SIG-M5 treated with dmso at 0.1 percent for 504 hours (cell line): ENCODE data around the gene AXIN1.
"Not testable (repeated sequence)": the region's sequence is repeated elsewhere in the genome, so short reads cannot be mapped to it uniquely, and the experiment has no call there.

Experiments
- DNase-seq: peaks from one replicate; lab custom pipeline; 2025; ENCODE audit not compliant: unreplicated experiment; lab: John Stamatoyannopoulos, UW

The AXIN1 gene

DNA sequence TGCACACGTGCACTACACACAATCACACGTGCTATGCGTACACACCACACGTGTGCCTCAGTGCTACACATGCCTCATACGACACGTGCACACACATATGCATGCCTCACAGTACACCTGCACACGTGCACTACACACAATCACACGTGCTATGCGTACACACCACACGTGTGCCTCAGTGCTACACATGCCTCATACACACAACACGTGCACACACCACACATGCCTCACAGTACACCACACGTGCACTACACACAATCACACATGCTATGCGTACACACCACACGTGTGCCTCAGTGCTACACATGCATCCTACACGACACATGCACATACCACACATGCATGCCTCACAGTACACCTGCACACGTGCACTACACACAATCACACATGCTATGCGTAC is 85.0 kb downstream of the AXIN1 start:
- DNase-seq = not testable (repeated sequence)

DNA sequence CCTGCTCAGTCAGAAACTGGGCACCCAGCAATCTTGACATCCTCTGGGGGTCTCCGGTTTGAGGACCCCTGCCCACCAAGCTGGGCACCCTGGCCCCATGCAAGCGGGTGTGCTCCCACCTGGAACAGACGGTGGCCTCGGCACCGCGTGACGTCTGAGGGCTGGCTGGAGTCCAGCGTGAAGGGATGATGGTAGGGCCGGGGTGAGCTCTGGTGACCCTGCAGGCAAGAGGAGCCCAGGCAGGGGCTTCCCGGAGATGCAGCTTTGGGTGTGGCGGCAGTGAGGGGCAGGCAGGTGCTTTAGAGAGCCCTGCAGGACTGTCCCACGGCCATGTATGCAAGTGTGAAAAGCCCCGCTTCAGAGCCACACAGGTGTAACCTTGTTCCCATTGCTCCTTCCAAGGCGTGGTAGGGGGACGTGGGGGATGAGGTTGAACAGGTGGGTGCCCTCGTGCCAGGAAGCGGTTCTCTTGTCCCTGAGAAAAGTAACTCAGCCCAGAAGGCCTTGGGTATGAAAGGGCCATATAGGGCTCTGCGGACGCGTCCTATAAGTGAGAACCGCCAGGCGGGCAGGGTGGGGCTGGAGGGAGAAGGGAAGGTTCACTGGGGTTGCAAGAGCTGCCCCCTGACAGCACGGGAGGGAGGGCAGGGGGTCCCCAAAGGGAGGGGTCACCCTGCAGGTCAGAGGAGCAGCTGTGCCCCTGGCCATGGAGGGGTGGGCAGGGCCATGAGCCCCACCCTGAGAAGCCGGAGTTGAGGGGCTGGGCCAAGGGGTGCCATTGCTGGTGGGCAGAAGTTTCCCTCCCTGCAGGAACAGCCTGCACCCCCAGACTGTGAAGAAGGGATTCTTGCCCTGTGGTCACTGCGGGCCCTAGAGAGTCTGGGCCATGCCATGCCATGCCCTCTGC is 86.0 kb downstream of the AXIN1 start:
- DNase-seq = no peak

DNA sequence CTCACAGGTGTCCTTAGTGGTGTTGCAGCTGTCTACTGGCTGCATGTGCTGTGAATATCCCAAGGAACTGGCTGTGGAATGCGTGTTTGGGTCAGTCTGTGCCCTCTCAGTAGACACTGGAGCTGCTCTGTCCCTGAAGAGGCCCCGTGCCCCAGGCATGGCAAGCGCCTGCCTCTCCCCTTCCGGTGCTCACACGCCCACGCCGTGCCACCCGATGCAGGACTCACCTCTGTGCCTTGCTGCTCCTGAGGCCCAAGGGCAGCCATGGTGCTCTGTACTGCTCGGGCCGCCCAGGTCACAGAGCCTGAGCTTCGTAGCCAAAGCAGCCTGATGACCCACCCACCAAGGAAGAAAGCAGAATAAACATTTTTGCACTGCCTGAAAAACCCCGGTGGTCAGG is 86.8 kb downstream of the AXIN1 start:
- DNase-seq = no peak

DNA sequence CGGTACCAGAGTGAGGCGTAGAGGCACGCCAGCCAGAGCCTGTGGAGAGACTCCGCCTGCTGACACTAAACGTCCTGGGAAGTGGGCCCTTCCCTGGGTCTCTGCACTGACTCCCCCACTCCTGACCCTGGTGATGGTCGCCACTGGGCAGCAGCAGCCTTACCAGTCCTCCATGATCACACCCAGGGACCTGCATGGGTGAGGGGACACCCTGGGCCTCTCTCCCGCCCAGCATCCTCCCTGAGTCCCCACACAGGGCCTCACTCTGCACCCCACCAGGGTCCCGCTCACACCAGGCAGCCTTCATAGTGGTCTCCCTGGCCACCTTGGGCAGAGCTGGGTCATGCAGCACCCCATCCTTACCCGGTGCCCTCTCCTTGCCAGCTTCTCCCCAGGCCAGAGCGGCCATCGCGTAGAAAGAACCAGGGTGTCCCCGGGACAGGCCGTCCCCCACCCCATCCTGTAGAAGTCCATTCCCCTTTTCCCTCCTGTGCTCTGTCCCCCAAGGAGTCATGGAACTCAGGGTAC is 87.5 kb downstream of the AXIN1 start:
- DNase-seq = no peak

DNA sequence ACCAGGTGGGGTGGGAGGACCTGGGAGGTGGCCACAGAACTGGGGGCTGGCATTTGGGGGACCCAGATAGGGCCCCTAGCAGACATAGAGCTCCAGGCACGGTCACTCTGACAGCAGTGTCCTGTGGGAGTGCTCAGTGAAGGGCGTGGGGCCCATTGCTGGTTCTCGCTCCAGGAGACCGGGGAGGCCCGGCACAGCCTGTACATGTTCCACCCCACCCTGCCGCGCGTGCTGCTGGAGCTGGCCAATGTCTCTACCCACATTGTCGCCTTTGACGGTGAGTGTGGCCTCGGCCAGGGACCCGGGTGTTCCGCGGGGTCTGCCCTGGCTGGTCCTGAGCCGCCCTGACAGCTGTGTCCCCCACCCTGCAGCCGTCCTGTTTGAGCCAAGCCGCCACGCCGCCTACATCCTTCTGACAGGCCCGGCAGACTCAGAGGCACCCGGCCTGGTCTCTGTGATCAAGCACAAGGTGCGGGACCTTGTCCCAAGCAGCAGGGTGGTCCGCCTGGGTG is 88.0 kb downstream of the AXIN1 start:
- no peak for DNase-seq

DNA sequence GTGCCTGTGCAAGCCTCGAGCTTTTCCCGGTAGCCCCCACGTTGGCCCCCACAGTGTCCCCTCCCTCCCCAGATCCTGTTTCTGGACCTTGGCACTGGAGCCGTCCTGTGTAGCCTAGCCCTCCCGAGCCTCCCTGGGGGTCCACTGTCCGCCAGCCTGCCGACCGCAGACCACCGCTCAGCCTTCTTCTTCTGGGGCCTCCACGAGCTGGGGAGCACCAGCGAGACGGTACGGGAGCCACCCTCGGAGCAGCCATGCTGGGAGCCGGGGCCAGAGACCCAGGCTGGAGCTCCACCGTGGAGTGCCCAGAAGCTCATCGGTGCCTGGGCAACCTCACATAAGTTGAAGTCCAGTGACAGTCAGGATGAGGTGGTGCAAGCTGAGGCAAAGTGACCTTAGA is 88.6 kb downstream of the AXIN1 start:
- DNase-seq = no peak

DNA sequence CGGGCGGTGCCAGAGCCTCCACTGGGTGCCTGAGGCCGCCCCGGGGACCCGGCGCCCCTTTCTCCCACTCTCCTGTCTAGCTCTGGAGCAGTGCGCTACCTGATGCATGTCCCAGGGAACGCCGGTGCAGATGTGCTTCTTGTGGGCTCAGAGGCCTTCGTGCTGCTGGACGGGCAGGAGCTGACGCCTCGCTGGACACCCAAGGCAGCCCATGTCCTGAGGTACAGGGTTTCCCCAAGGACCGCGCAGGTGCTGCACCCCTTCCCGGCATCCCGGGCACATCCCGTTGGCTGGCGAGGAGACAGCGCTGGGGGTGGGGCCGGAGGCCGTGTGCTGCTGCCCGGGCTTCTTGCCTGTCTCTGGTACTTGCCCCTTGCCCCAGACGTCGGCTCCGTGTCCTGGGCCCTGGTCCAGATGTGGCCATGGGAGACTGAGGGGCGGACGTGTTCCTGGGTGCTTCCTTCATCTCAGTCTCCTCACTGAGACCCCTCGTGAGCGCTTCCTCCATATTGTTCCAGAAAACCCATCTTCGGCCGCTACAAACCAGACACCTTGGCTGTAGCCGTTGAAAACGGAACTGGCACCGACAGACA is 89.2 kb downstream of the AXIN1 start:
- DNase-seq = no peak

DNA sequence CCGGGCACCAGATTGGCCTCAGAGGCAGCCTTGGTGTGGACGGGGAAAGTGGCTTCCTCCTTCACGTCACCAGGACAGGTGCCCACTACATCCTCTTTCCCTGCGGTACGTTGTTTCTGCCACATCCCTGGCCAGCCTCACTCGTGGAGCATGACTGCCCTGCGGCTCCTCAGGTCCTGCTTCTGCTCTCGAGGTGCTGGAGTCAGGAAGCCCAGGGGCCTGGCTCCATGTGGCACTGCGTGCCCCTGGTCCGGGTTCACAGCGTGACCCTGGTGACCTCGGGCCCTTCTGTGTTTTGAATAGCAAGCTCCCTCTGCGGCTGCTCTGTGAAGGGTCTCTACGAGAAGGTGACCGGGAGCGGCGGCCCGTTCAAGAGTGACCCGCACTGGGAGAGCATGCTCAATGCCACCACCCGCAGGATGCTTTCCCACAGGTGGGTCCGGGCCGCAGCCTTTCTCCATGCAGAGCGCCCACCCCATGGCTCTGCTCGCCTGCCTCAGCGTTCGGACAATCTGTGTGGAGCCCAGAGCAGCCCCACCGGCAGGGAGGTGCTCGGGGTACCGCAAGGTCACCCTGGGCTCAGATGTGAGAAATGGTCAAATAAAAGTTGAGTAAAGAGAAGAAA is 90.3 kb downstream of the AXIN1 start:
- DNase-seq = no peak

DNA sequence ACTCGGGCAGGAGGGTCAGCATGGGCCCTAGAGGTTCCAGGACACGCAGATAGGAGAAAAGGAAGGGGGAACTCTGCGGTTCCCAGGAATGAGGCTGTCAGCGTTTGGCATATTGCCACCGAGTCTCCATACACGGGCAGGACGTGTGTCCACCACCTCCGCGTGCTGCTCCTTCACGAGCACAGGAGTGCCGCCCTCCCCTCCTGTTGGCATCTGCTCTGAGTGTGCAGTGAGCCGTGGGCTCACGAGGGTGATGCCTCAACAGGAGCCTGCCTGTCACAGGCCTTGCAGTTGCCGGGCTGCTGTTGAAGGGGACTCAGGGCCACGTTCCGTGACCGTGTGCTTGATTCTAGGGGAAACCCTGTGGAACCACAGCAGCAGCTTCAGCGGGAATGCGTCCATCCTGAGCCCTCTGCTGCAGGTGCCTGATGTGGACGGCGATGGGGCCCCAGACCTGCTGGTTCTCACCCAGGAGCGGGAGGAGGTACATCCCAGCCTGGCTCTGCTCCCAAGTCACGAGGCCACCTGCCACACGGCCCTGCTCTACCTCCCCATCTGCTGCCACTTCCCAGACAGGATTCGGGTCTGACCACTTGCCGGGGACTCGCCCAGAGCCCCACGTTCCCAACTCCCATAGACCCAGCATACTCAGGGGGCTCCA is 91.4 kb downstream of the AXIN1 start:
- no peak for DNase-seq

DNA sequence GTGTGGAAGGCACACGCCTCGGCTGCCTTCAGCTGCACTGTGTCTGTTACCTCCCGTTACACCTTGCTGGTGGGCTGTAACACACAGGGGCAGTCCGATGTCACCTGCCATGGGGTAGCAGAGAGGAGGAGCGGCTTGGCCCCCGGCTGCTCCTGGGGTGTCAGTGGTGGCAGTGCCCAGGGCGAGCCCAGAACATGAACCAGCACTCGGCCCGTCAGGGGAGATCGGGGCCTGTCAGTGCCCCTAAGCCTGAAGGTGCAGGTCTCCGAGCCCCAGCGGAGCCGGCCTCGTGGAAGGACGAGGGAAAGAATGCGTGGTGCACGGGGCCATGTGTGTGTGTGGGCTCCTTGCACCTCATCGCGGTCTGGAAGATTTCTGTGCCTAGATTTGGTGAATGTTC is 92.2 kb downstream of the AXIN1 start:
- DNase-seq = no peak

DNA sequence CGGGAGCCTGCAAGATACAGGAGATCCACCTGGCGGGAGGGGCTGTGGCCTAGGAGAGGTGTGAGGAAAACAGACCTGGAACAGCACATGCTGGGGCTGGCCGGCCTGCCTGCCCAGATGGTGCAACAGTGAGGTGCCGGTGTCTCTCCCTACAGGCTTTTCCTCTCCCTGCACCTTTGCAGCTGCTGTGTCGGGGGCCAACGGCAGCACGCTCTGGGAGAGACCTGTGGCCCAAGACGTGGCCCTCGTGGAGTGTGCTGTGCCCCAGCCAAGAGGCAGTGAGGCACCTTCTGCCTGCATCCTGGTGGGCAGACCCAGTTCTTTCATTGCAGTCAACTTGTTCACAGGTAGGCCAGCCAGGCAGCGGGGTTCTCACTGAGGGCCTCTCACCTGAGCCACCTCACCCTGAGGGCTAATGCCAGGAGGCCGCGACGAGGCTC is 92.7 kb downstream of the AXIN1 start:
- no peak for DNase-seq

DNA sequence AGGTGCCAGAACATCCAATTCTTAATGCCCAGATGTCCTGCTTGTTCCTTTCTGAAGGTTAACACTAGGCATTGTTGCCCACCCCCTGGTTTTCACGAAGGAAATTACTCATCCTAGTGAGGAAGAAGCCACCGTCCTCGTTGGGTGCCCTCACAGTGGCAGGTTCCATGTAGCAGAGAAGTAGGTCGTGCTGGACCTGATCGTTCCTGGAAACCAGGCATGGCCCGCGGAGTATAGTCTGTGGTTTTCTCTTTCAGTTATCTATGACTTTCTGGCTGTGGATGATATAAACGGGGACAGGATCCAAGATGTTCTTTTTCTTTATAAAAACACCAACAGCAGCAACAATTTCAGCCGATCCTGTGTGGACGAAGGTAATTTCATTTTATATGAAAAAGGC is 93.3 kb downstream of the AXIN1 start:
- DNase-seq = no peak

DNA sequence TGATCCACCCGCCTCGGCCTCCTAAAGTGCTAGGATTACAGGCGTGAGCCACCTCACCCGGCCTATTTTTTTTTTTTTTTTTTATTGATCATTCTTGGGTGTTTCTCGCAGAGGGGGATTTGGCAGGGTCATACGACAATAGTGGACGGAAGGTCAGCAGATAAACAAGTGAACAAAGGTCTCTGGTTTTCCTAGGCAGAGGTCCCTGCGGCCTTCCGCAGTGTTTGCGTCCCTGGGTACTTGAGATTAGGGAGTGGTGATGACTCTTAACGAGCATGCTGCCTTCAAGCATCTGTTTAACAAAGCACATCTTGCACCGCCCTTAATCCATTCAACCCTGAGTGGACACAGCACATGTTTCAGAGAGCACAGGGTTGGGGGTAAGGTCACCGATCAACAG is 94.4 kb downstream of the AXIN1 start:
- DNase-seq = not testable (repeated sequence)

DNA sequence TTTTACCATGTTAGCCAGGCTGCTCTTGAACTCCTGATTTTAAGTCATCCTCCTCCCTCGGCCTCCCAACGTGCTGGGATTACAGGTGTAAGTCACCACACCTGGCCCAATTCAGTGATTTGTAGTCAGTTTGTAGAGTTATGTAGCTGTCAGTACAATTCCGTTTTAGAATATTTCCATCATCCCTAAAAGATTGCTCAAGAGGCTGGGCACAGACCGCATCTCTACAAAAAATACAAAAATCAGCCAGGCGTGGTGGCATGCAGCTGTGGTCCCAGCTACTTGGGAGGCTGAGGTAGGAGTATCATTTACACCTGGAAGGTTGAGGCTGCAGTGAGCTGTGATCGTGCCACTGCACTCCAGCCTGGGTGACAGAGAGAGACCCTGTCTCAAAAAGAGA is 97.3 kb downstream of the AXIN1 start:
- DNase-seq = no peak

DNA sequence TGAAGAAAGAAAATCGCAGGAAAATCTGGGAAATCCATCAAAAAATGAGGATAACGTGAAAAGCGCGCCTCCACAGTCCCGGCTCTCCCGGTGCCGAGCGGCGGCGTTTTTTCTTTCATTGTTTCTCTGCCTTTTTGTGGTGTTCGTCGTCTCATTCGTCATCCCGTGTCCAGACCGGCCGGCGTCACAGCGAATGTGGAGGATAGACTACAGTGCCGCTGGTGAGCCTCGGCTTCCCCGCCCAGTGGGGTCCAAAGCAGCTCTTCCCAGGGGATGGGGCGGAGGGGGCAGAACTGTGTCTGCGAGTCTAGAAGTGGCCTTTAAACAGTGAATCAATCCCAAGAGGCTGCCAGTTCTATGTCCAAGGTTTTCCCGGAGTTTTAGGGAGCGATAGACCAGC is 98.1 kb downstream of the AXIN1 start:
- no peak for DNase-seq

DNA sequence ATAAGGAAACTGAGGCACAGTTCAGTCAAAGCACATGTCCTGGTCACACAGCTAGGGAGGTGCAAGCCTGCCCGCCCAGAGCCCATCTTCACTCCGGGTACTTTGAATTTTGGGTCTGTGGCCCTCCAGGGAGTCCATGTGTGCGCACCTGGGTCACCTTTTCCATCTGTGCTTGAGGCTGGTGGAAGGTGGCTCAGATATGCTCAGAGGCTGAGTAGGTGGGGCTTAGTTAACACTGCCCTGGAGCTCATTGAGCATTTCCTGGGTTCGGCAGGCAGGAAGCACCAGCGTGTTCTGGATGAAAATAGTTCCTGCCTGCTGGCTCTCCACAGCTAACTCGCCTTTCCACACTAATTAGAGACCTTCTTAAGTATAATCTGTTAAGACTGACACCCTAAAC is 98.7 kb downstream of the AXIN1 start:
- no peak for DNase-seq

DNA sequence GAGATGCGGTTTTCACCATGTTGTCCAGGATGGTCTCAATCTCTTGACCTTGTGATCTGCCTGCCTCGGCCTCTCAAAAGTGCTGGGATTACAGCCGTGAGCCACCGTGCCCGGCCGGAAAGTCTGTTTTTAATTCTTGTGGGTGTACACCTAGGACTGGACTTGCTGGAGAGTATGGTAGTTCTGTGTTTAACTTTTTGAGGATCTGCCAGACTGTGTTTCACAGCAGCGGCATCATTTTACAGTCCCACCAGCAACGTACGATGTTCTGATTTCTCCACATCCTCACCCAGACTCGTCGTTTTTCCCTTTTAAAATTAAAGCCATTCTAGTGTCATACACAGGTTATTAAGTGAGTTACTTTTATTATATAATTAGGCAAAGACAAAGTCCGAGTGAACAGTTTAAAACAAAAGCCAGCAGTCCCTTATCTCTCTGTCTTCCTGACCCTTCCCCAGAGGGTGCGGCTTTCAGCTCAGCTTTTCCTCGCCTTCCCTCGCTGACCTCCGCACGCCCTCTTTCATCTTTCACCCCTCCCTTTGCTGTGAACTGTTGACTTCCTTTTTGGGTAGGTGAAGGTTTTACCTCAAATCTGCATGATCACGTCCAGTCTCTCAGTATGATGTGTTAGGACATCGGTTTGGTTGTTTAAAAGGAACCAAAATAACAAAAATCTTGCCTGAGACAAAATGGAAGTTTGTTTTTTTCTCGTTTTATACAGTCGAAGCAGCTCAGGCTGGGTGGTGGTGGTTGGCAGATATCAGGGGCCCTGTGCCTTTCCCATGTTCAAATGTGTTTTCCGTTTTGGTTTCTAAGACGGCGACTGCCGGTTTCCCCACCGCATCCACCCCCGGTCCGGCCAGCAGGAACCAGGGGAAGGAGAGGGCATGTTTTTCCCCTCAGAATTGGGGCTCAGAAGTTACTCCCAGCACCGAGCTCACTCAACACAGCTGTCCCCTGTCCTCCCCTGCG is 99.9 kb downstream of the AXIN1 start:
- no peak for DNase-seq

DNA sequence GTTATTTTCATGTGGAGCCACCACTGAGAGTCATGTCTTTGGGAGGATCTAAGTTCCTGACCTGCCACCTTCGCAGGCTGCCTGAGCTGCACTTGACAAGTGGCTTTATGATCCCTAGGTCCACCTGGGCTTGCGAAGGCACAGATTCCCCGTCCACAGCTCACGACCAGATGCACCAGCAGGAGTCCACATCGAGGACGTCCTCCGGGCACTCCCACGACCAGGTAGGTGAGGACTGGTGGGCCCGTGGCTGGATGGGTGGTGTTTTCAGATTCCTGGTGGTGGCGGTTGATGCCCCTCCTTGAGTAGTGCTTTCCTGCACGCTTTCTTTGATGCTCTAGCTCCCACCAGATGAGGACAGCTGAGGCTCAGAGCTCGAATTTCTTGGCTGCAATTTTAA is 103.1 kb downstream of the AXIN1 start:
- DNase-seq = no peak

DNA sequence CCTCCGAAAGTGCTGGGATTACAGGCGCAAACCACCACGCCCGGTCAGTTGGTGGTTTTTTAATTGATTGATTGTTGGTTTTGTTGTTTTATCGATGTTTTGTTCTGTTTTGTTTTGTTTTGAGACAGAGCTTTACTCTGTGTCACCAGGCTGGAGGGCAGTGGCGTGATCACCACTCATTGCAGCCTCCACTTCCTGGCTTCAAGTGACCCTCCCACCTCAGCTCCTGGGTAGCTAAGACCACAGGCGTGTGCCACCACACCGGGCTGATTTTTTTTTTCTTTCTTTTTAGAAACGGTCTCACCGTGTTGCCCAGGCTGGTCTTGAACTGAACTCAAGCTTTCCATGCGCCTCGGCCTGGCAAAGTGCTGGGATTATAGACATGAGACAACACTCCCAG is 105.5 kb downstream of the AXIN1 start:
- DNase-seq = no peak

DNA sequence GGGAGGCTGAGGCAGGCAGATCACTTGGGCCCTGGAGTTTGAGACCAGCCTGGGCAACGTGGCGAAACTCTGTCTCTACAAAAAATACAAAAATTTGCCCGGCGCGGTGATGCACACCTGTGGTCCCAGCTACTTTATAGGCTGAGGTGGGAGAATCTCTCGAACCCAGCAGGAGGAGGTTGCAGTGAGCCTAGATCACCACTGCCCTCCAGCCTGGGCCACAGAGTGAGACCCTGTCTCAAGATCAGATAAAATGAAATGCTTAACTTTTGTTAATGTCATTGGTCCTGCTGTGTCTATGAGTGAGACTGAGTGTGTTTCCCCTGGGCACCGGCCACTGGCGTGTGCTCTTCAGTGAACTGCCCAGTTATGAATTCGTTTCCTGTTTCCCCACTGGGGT is 107.4 kb downstream of the AXIN1 start:
- no peak for DNase-seq
